A673 (cell line): ENCODE data around the gene GAK.

Source experiments
- EZH2 ChIP-seq: fragments of 200-600 bp; sonication (generic); IDR thresholded peaks from 2 replicates; pipeline ENCODE4 v1.6.1; 2017; ENCODE audit warnings: borderline replicate concordance, low read depth, mild to moderate bottlenecking, mixed read lengths, antibody characterized with exemption, low read length; ENCODE audit not compliant: poor library complexity, severe bottlenecking
- TF ChIP-seq, protein P1 (sequence below): fragments of 300-800, 200-600 bp; sonication (generic); conservative IDR thresholded peaks from 2 replicates; pipeline ENCODE4 v1.5.1; 2017; ENCODE audit warnings: low read depth, mild to moderate bottlenecking, antibody characterized with exemption, low read length, moderate library complexity, mixed read lengths

DNA sequence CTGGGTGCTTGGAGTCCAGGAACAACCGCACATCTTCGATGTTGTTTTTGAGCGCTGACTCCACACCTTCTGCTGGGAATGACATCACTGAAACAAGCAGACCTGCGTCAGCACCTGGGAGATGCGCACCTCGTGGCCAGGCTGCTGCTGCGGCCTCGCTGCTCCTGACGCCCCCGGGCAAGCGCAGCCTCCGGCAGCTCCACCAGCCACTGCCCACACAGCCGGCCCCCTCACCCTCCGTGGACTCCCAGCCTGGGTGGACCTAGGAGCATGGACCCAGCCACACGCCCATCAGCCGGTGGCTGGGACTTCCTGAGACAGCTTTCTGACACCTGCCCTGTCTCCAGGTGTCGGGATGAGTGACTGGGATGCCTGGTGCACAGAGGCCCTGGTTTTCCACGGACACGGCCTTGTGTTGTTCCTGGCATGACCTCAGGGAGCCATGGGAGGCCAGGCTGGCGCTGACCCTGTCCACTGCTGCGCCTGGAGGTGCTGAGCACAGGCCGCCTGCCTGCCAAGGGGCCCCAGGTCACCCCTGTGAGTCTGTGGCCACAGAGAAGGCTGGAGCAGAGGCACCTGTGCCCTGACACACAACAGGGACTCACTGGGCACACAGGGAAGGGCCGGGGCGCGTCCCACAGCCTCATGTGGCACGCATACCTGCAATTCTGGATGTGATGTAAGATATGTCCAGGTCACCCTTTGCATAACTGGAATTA, 48.6 kb downstream of the GAK start:
- TF ChIP-seq, protein P1, sequence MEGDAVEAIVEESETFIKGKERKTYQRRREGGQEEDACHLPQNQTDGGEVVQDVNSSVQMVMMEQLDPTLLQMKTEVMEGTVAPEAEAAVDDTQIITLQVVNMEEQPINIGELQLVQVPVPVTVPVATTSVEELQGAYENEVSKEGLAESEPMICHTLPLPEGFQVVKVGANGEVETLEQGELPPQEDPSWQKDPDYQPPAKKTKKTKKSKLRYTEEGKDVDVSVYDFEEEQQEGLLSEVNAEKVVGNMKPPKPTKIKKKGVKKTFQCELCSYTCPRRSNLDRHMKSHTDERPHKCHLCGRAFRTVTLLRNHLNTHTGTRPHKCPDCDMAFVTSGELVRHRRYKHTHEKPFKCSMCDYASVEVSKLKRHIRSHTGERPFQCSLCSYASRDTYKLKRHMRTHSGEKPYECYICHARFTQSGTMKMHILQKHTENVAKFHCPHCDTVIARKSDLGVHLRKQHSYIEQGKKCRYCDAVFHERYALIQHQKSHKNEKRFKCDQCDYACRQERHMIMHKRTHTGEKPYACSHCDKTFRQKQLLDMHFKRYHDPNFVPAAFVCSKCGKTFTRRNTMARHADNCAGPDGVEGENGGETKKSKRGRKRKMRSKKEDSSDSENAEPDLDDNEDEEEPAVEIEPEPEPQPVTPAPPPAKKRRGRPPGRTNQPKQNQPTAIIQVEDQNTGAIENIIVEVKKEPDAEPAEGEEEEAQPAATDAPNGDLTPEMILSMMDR: no peak
- no peak for TF ChIP-seq EZH2
